Brain microvascular endothelial cell (primary cell): Measurements from ENCODE around the gene ARID3B.

Experiments used
- DNase-seq: peaks from one replicate; pipeline ENCODE4 v3.0.0-alpha.2; 2020
- H3K27ac ChIP-seq: fragments of 250-450 bp; sonication (Bioruptor Pico); 2 replicates; pipeline ENCODE4 v1.5.1; 2020; ENCODE audit warnings: mild to moderate bottlenecking, moderate library complexity
- H3K27me3 ChIP-seq: fragments of 250-450 bp; sonication (Bioruptor Pico); replicated peaks from 2 replicates; pipeline ENCODE4 v1.5.1; 2020; ENCODE audit warnings: mild to moderate bottlenecking
- H3K36me3 ChIP-seq: fragments of 250-450 bp; sonication (Bioruptor Pico); replicated peaks from 2 replicates; pipeline ENCODE4 v1.5.1; 2020; ENCODE audit warnings: mild to moderate bottlenecking
- H3K4me3 ChIP-seq: 2 replicates; pipeline ENCODE4 v1.5.1; 2011; ENCODE audit warnings: low read depth, mild to moderate bottlenecking, control low read depth, low read length, moderate library complexity
- CTCF ChIP-seq: IDR thresholded peaks from 2 replicates; pipeline ENCODE4 v1.5.1; 2011; ENCODE audit warnings: low read depth, mild to moderate bottlenecking, moderate library complexity, low read length, control low read depth, inconsistent platforms; ENCODE audit errors: missing control alignments
- in situ Hi-C: cut with HindIII; loops from 2 replicates; pipeline ENCODE4 v1.10.0; 2017; ENCODE audit warnings: low sequenced_read_pairs, low pct_ligation_motif_present

The ARID3B gene

GRCh38 chr15:74545086-74545485 is 4.1 kb downstream of the ARID3B start:
- in situ Hi-C loops: no loop called here
- TF ChIP-seq CTCF: no peak
- Histone ChIP-seq H3K4me3 (no peak overlapping the region), H3K27ac (no peak overlapping the region), H3K36me3 (no peaks in the 10 kb centered on the region), H3K27me3 (no peaks in the 10 kb centered on the region)
- no peak for DNase-seq

DNA sequence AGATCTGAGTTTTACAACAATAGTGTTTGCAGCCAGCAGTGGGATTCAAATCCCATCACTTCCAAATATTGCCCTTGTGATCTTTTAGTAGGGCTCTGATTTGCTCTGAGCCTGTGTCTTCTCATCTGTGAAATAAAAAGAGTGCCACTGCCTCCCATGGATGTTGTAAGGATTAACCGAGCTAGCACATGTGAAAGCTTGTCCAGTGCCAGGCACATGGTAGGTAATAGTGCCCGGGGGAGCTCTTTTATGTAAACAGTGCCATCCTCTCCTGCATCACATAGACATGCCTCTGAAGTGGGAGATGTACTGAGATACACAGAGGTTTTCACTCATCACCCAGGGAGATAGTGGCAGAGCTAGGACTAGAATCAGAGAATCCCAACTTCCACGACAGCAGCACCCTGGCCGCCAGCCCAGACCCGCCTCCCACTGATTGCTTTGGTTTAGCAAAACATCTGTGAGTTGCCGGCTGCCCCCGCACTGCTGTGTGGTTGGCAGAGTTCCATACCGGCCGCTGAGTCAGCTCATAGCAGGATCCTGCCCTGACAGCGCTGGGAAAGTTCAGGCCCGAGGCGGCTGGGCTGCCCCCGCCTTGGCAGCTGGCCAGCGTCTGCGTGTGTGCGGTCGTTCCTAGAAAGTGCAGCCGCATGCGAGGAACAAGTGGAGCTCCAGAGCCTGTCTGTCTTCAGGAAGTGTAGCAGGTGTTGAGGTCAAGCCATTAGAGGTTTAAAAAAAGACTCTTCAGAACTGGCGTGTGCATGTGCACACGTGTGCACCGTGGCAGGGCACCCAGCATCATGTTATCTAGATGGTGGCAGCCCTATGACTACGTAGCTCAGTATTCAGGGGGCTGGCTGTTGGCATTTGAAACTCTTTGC is 5.0 kb downstream of the ARID3B start:
- Histone ChIP-seq H3K36me3 (no peaks in the 10 kb centered on the region), H3K27ac (no peak overlapping the region), H3K4me3 (no peak overlapping the region), H3K27me3 (no peaks in the 10 kb centered on the region)
- DNase-seq: peak; percentile 100
- in situ Hi-C loops: no loop called here
- TF ChIP-seq CTCF: no peak

- in situ Hi-C loops: no loop called here
- no peaks in the 10 kb centered on the region for H3K36me3 ChIP-seq
- no peak overlapping the region for H3K27ac ChIP-seq
- no peak overlapping the region for H3K4me3 ChIP-seq
- TF ChIP-seq CTCF: no peak
- DNase-seq: no peak
- no peaks in the 10 kb centered on the region for H3K27me3 ChIP-seq
Measured at GRCh38 chr15:74547616-74548015, 6.6 kb downstream of the ARID3B start.

- TF ChIP-seq CTCF: no peak
- in situ Hi-C loops: no loop called here
- H3K27me3 ChIP-seq: no peaks in the 10 kb centered on the region
- no peaks in the 10 kb centered on the region for H3K36me3 ChIP-seq
- no peak for DNase-seq
- no peak overlapping the region for H3K4me3 ChIP-seq
- no peak overlapping the region for H3K27ac ChIP-seq
Measured at GRCh38 chr15:74548241-74548640, 7.2 kb downstream of the ARID3B start.

- DNase-seq: no peak
- no peaks in the 10 kb centered on the region for H3K36me3 ChIP-seq
- no peak for TF ChIP-seq CTCF
- H3K4me3 ChIP-seq: no peak overlapping the region
- no peaks in the 10 kb centered on the region for H3K27me3 ChIP-seq
- in situ Hi-C loops: no loop called here
- no peak overlapping the region for H3K27ac ChIP-seq
Measured at GRCh38 chr15:74549816-74550215, 8.8 kb downstream of the ARID3B start.

- TF ChIP-seq CTCF: no peak
- DNase-seq: no peak
- Histone ChIP-seq H3K27ac (no peak overlapping the region), H3K27me3 (no peaks in the 10 kb centered on the region), H3K4me3 (no peak overlapping the region), H3K36me3 (no peaks in the 10 kb centered on the region)
- in situ Hi-C loops: no loop called here
Measured at GRCh38 chr15:74551714-74552113, 10.7 kb downstream of the ARID3B start.
